ACHN (cell line): ENCODE results near the gene CUL4B.
"Not testable (repeated sequence)": the region's sequence is repeated elsewhere in the genome, so short reads cannot be mapped to it uniquely, and the experiment has no call there.

Source experiments
- DNase-seq: peaks from one replicate; pipeline ENCODE4 v3.0.0-alpha.2; 2015
- in situ Hi-C: cut with HindIII; loops from 2 replicates; pipeline ENCODE4 v1.10.0; 2017; ENCODE audit warnings: low sequenced_read_pairs, low pct_ligation_motif_present, low pct_unique_long_range_greater_than_20kb

CUL4B gene

GRCh38 chrX:120560842-120561633 lies at the start of gene CUL4B:
Gene CUL4B, minus strand, starts transcription at chrX:120560962. Its CDS starts 324 bp downstream, at chrX:120560638.
- peak; percentile 87 for DNase-seq

GRCh38 chrX:120604361-120604782 lies 43.6 kb upstream of the CUL4B start:
- peak; percentile 6 for DNase-seq
- in situ Hi-C loops, result no loop called here

More at GRCh38 chrX:120560842-120561633, at the start of gene CUL4B:
- in situ Hi-C loops, result no loop called here

- in situ Hi-C loops, result no loop called here
- DNase-seq, result peak; percentile 89
Measured at GRCh38 chrX:120603707-120604360, 43.1 kb upstream of the CUL4B start, which contains the start of gene MCTS1. Gene MCTS1, plus strand, starts transcription at chrX:120604101. Its CDS starts 136 bp downstream, at chrX:120604237.

- in situ Hi-C loops, result no loop called here
- no peak for DNase-seq
Measured at GRCh38 chrX:120585702-120586101, 24.9 kb upstream of the CUL4B start.

GRCh38 chrX:120575379-120576114 lies 14.8 kb upstream of the CUL4B start:
- DNase-seq, result no peak
- in situ Hi-C loops, result no loop called here

GRCh38 chrX:120573806-120574205 lies 13.0 kb upstream of the CUL4B start:
- in situ Hi-C loops, DNase-seq: not testable (repeated sequence)

- in situ Hi-C loops, result no loop called here
- no peak for DNase-seq
Measured at GRCh38 chrX:120570011-120570600, 9.3 kb upstream of the CUL4B start.

GRCh38 chrX:120568609-120569008 lies 7.8 kb upstream of the CUL4B start:
- in situ Hi-C loops, result no loop called here

GRCh38 chrX:120568035-120568434 lies 7.3 kb upstream of the CUL4B start:
- DNase-seq, result no peak
- in situ Hi-C loops, result no loop called here

More at GRCh38 chrX:120568609-120569008, 7.8 kb upstream of the CUL4B start:
- DNase-seq, result no peak

- no peak for DNase-seq
- in situ Hi-C loops, result no loop called here
Measured at GRCh38 chrX:120566817-120567216, 6.1 kb upstream of the CUL4B start.

GRCh38 chrX:120564925-120565324 lies 4.2 kb upstream of the CUL4B start:
- no peak for DNase-seq
- in situ Hi-C loops, result no loop called here

- no peak for DNase-seq
- in situ Hi-C loops, result no loop called here
Measured at GRCh38 chrX:120562569-120562926, 1.8 kb upstream of the CUL4B start.

- no peak for DNase-seq
- in situ Hi-C loops, result no loop called here
Measured at GRCh38 chrX:120561634-120562568, 1.1 kb upstream of the CUL4B start.

- peak; percentile 44 for DNase-seq
- in situ Hi-C loops, result no loop called here
Measured at GRCh38 chrX:120560405-120560841, 339 bp downstream of the CUL4B start.

- no peak for DNase-seq
- in situ Hi-C loops, result no loop called here
Measured at GRCh38 chrX:120559804-120560203, 958 bp downstream of the CUL4B start.

- in situ Hi-C loops, result no loop called here
- no peak for DNase-seq
Measured at GRCh38 chrX:120556251-120556650, 4.5 kb downstream of the CUL4B start.

GRCh38 chrX:120549483-120550452 lies 11.0 kb downstream of the CUL4B start:
- DNase-seq, result peak; percentile 77
- in situ Hi-C loops, result no loop called here
